ENCODE results near the gene IFRD2. TPM values are rescaled to one million over a fixed set of nuclear protein-coding genes. Genes with fewer than 3 reads are reported as not detected.

Gene IFRD2
- total and polyA plus RNA-seq, 2 experiments from 2014 or later, result 41.4 to 71.6 TPM

GRCh38 chr3:50279255-50280016, 12.8 kb downstream of the IFRD2 start:
- no peaks in the 10 kb centered on the region for H3K9me3 ChIP-seq (ENCODE audit: low read depth)
- H3K27me3 ChIP-seq, result peaks cover 9% of the 10 kb centered on the region
- no peak overlapping the region for H3K4me2 ChIP-seq
- TF ChIP-seq, protein P1, sequence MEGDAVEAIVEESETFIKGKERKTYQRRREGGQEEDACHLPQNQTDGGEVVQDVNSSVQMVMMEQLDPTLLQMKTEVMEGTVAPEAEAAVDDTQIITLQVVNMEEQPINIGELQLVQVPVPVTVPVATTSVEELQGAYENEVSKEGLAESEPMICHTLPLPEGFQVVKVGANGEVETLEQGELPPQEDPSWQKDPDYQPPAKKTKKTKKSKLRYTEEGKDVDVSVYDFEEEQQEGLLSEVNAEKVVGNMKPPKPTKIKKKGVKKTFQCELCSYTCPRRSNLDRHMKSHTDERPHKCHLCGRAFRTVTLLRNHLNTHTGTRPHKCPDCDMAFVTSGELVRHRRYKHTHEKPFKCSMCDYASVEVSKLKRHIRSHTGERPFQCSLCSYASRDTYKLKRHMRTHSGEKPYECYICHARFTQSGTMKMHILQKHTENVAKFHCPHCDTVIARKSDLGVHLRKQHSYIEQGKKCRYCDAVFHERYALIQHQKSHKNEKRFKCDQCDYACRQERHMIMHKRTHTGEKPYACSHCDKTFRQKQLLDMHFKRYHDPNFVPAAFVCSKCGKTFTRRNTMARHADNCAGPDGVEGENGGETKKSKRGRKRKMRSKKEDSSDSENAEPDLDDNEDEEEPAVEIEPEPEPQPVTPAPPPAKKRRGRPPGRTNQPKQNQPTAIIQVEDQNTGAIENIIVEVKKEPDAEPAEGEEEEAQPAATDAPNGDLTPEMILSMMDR (IDR thresholded peaks at IDR 0.05; ENCODE audit: poor library complexity), result no peak
- TF ChIP-seq EZH2phosphoT487 (IDR thresholded peaks at IDR 0.05; ENCODE audit: low read depth, severe bottlenecking, unreplicated experiment), result no peak
- no peak for TF ChIP-seq EZH2 (IDR thresholded peaks at IDR 0.05; ENCODE audit: borderline replicate concordance)
- H2AFZ ChIP-seq, result no peak overlapping the region
- H4K20me1 ChIP-seq (ENCODE audit: insufficient read depth, poor library complexity, severe bottlenecking), result no peaks in the 10 kb centered on the region
- no peak for DNase-seq (ENCODE audit: low spot score)
- no peaks in the 10 kb centered on the region for H3K79me2 ChIP-seq
- 91% methylated on average over 8 of the region's 8 CpGs for WGBS (ENCODE audit: low lambda C conversion rate, missing lambda C conversion rate)
- H3K4me1 ChIP-seq (ENCODE audit: insufficient read depth), result no peaks in the 10 kb centered on the region
- H3K4me3 ChIP-seq, result no peak overlapping the region
- H3K9me2 ChIP-seq (replicated peaks; ENCODE audit: insufficient read depth), result no peaks in the 10 kb centered on the region
- no peak overlapping the region for H3K27ac ChIP-seq
- no peaks in the 10 kb centered on the region for H3K36me3 ChIP-seq (replicated peaks; ENCODE audit: insufficient read depth, low read depth)

DNA sequence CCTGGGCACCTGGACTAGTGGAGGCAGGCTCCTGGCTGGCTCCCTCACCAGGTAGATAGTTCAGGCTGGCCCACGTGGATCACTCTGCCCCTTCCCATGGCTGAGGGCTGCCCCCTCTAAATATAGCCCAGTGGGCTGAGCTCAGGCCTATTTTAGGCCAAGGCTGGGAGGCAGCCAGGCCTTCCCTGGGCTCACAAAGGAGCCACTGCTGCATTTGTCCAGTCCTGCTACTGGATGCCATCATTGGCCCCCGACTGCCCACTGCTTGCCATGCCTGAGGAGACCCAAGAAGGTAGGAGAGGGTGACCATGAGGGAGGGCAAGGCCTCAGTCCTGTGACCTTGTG, 13.4 kb downstream of the IFRD2 start, which contains the start of gene LSMEM2:
Gene LSMEM2 (plus strand): TSS at position 208 of the 345 bp plus-strand sequence. CDS start 27 bp downstream, at position 235.
- Histone ChIP-seq H3K79me2 (no peaks in the 10 kb centered on the region), H3K4me3 (no peak within 1 kb of the TSS), H3K27ac (no peak within 1 kb of the TSS), H3K9me3 (ENCODE audit: low read depth) (no peaks in the 10 kb centered on the region), H2AFZ (no peak within 1 kb of the TSS), H3K36me3 (replicated peaks; ENCODE audit: insufficient read depth, low read depth) (no peaks in the 10 kb centered on the region), H3K4me2 (no peak within 1 kb of the TSS), H3K4me1 (ENCODE audit: insufficient read depth) (no peaks in the 10 kb centered on the region), H4K20me1 (ENCODE audit: insufficient read depth, poor library complexity, severe bottlenecking) (no peaks in the 10 kb centered on the region), H3K9me2 (replicated peaks; ENCODE audit: insufficient read depth) (no peaks in the 10 kb centered on the region), H3K27me3 (peaks cover 10% of the 10 kb centered on the region)
- TF ChIP-seq EZH2 (IDR thresholded peaks at IDR 0.05; ENCODE audit: borderline replicate concordance), result no peak
- TF ChIP-seq, protein P1 (IDR thresholded peaks at IDR 0.05; ENCODE audit: poor library complexity), result no peak
- no peak for TF ChIP-seq EZH2phosphoT487 (IDR thresholded peaks at IDR 0.05; ENCODE audit: low read depth, severe bottlenecking, unreplicated experiment)
- no peak for DNase-seq (ENCODE audit: low spot score)
- 90% methylated on average over 2 of the region's 2 CpGs for WGBS (ENCODE audit: low lambda C conversion rate, missing lambda C conversion rate)

DNA sequence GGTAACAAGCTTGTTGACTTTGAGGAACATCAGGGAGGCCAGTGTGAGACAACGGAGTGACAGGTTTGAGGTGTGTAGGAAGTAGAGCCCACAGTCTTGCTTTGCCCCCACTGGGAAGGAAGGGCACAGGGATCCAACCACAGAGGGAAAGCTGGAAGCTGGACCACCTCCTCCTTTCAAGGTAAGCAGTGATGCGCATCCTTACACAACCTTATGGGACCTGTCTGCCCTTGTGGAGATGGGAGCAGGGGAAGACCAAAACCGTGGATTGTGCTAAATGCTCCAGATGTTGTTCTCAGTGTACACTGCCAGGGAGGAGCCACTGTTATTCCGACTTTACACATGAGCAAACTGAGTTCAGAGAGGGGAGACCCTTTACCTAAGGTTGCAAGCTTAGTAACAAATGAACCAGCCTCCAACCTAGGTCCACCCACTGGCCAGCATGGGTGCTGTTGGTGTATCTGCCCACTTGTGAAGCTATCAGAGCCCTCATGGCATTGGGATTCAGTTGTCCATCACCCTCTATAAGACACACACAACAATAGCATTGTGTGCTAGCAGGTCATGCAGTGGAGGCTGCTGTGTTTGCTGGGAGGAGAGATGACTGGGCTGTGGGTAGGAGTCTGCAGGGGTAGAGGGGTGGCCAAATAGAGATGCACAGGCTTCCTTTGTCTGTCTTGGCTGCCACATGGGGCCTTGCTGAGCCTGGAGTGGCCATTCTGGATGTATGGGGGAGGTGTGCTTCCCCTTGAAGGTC, 13.9 kb downstream of the IFRD2 start:
- Histone ChIP-seq H3K4me3 (no peak overlapping the region), H3K27ac (no peak overlapping the region), H3K36me3 (replicated peaks; ENCODE audit: insufficient read depth, low read depth) (no peaks in the 10 kb centered on the region), H3K4me1 (ENCODE audit: insufficient read depth) (no peaks in the 10 kb centered on the region), H3K79me2 (no peaks in the 10 kb centered on the region), H3K27me3 (peaks cover 10% of the 10 kb centered on the region), H3K9me3 (ENCODE audit: low read depth) (no peaks in the 10 kb centered on the region), H3K9me2 (replicated peaks; ENCODE audit: insufficient read depth) (no peaks in the 10 kb centered on the region), H2AFZ (no peak overlapping the region), H3K4me2 (no peak overlapping the region), H4K20me1 (ENCODE audit: insufficient read depth, poor library complexity, severe bottlenecking) (no peaks in the 10 kb centered on the region)
- WGBS (ENCODE audit: low lambda C conversion rate, missing lambda C conversion rate), result 83% methylated on average over 4 of the region's 4 CpGs
- DNase-seq (ENCODE audit: low spot score), result no peak
- TF ChIP-seq EZH2phosphoT487 (IDR thresholded peaks at IDR 0.05; ENCODE audit: low read depth, severe bottlenecking, unreplicated experiment), result no peak
- TF ChIP-seq EZH2 (IDR thresholded peaks at IDR 0.05; ENCODE audit: borderline replicate concordance), result no peak
- TF ChIP-seq, protein P1 (IDR thresholded peaks at IDR 0.05; ENCODE audit: poor library complexity), result no peak
